ENCODE data around the gene SH2B3. TPM values are rescaled to one million over a fixed set of nuclear protein-coding genes. Genes with fewer than 3 reads are reported as not detected.

SH2B3 gene
- total and polyA plus RNA-seq, 2 of the 13 experiments (the other 11 are each of a cell fraction or from before 2014, with no cell fraction given), result 6.8 to 6.9 TPM

GRCh38 chr12:111386885-111387284, 18.8 kb upstream of the SH2B3 start:
- ATAC-seq, result no peak
- H2AFZ ChIP-seq (ENCODE audit: low read length), result no peak overlapping the region
- no peak overlapping the region for H3K27ac ChIP-seq (ENCODE audit: extremely low read length, insufficient read depth, low read length)
- 12% methylated on average over 3 of the region's 3 CpGs for WGBS (ENCODE audit: low lambda C conversion rate)
- no peak overlapping the region for H3K9ac ChIP-seq (ENCODE audit: insufficient read depth, low read depth, low read length)
- H3K79me2 ChIP-seq (ENCODE audit: insufficient read depth, low read length), result no peaks in the 10 kb centered on the region
- FAIRE-seq, result no peak
- no peaks in the 10 kb centered on the region for H3K36me3 ChIP-seq (replicated peaks in 1 of 2; ENCODE audit: control insufficient read depth in 1 of 2, insufficient read depth in 2 of 2, low read length in 2 of 2)
- H3K27me3 ChIP-seq (ENCODE audit: control insufficient read depth in 1 of 2, insufficient read depth in 2 of 2, low read length in 2 of 2), result peaks cover 6 to 9% of the 10 kb centered on the region in 2 experiments; a peak in 3 of 5 replicates
- no peak for DNase-seq (ENCODE audit: low spot score)
- in situ Hi-C loops (cut with HindIII; ENCODE audit: extremely low pct_ligation_motif_present, low pct_unique_long_range_greater_than_20kb), result no loop called here
- no peak overlapping the region for H3K4me3 ChIP-seq (replicated peaks in 1 of 3; ENCODE audit: insufficient read depth in 1 of 3, low read depth in 2 of 3, low read length in 3 of 3)
- no TSS peak for BruUV-seq (replicated peaks)
- intact Hi-C loops (cut with micrococcal nuclease; ENCODE audit: unreplicated experiment), result no loop called here
- H4K20me1 ChIP-seq (ENCODE audit: insufficient read depth, low read length), result no peaks in the 10 kb centered on the region
- H3K4me2 ChIP-seq (ENCODE audit: low read depth, low read length), result no peak overlapping the region
- H3K4me1 ChIP-seq (ENCODE audit: insufficient read depth, low read length), result no peaks in the 10 kb centered on the region
- TF ChIP-seq ZNF652 (CRISPR knock-in tag; IDR thresholded peaks at IDR 0.05; ENCODE audit: borderline replicate concordance, low read depth) (no peak), EED (CRISPR knock-in tag; IDR thresholded peaks at IDR 0.05) (no peak), ZNF724P (CRISPR knock-in tag; IDR thresholded peaks at IDR 0.05; ENCODE audit: borderline replicate concordance) (no peak), SP4 (CRISPR knock-in tag; IDR thresholded peaks at IDR 0.05) (no peak), SCMH1 (CRISPR knock-in tag; IDR thresholded peaks at IDR 0.05; ENCODE audit: borderline replicate concordance) (no peak), PCBP2 (optimal IDR thresholded peaks at IDR 0.05; ENCODE audit: low read depth, low read length, poor library complexity, severe bottlenecking) (no peak), LCORL (IDR thresholded peaks at IDR 0.05) (no peak), LCORL (CRISPR knock-in tag; IDR thresholded peaks at IDR 0.05) (no peak)
- CTCF ChIA-PET (ENCODE audit: low intra/inter-chr PET ratio, low total read pairs), result no interaction called here
- no peaks in the 10 kb centered on the region for H3K9me3 ChIP-seq (ENCODE audit: low read length)
- POLR2A ChIA-PET, result no interaction called here

- ChIA-PET POLR2A (no interaction called here), CTCF (ENCODE audit: low intra/inter-chr PET ratio, low total read pairs) (no interaction called here)
- DNase-seq (ENCODE audit: low spot score), result no peak
- Histone ChIP-seq H3K9me3 (ENCODE audit: low read length) (no peaks in the 10 kb centered on the region), H3K36me3 (replicated peaks in 1 of 2; ENCODE audit: control insufficient read depth in 1 of 2, insufficient read depth in 2 of 2, low read length in 2 of 2) (no peaks in the 10 kb centered on the region), H3K4me2 (ENCODE audit: low read depth, low read length) (no peak overlapping the region), H3K4me1 (ENCODE audit: insufficient read depth, low read length) (no peaks in the 10 kb centered on the region), H2AFZ (ENCODE audit: low read length) (no peak overlapping the region), H3K27ac (ENCODE audit: extremely low read length, insufficient read depth, low read length) (no peak overlapping the region), H4K20me1 (ENCODE audit: insufficient read depth, low read length) (no peaks in the 10 kb centered on the region), H3K4me3 (replicated peaks in 1 of 3; ENCODE audit: insufficient read depth in 1 of 3, low read depth in 2 of 3, low read length in 3 of 3) (no peak overlapping the region), H3K27me3 (ENCODE audit: control insufficient read depth in 1 of 2, insufficient read depth in 2 of 2, low read length in 2 of 2) (peaks cover 6 to 9% of the 10 kb centered on the region in 2 experiments; a peak in 3 of 5 replicates), H3K9ac (ENCODE audit: insufficient read depth, low read depth, low read length) (no peak overlapping the region), H3K79me2 (ENCODE audit: insufficient read depth, low read length) (no peaks in the 10 kb centered on the region)
- 53% methylated on average over 9 of the region's 9 CpGs for WGBS (ENCODE audit: low lambda C conversion rate)
- TF ChIP-seq RELA (CRISPR knock-in tag; IDR thresholded peaks at IDR 0.05), result no peak
- TF ChIP-seq ZNF678 (CRISPR knock-in tag; IDR thresholded peaks at IDR 0.05), result no peak
- TF ChIP-seq NFIC (IDR thresholded peaks at IDR 0.05; ENCODE audit: low read length), result no peak
- no peak for TF ChIP-seq ZNF770 (CRISPR knock-in tag; IDR thresholded peaks at IDR 0.05)
- no peak for TF ChIP-seq PREB (CRISPR knock-in tag; IDR thresholded peaks at IDR 0.05)
- TF ChIP-seq HNRNPUL1 (IDR thresholded peaks at IDR 0.05; ENCODE audit: low read depth, low read length), result no peak
- no peak for TF ChIP-seq REPIN1 (CRISPR knock-in tag; IDR thresholded peaks at IDR 0.05; ENCODE audit: borderline replicate concordance, low read depth)
- no peak for TF ChIP-seq ZC3H13 (CRISPR knock-in tag; IDR thresholded peaks at IDR 0.05)
- TF ChIP-seq KMT2B (CRISPR knock-in tag; IDR thresholded peaks at IDR 0.05), result no peak
- ATAC-seq, result no peak
- in situ Hi-C loops (cut with HindIII; ENCODE audit: extremely low pct_ligation_motif_present, low pct_unique_long_range_greater_than_20kb), result no loop called here
- FAIRE-seq, result no peak
- BruUV-seq (replicated peaks), result no TSS peak
- intact Hi-C loops (cut with micrococcal nuclease; ENCODE audit: unreplicated experiment), result no loop called here
Observed at GRCh38 chr12:111387747-111388323, 17.9 kb upstream of the SH2B3 start.

Measured in HepG2 (cell line).